H9 (cell line): ENCODE data around the gene COG2. TPM values are rescaled to one million over a fixed set of nuclear protein-coding genes. Genes with fewer than 3 reads are reported as not detected.

ENCODE experiments used
- DNase-seq: peaks from one replicate; pipeline ENCODE4 v3.0.0-alpha.2; 2017
- H2AFZ ChIP-seq: one replicate; pipeline ENCODE4 v1.6.1; 2013; ENCODE audit warnings: mild to moderate bottlenecking, low read length, control low read depth, moderate library complexity
- H2AK5ac ChIP-seq: 2 replicates; pipeline ENCODE4 v1.6.1; 2013; ENCODE audit warnings: low read length, control low read depth, mixed read lengths; ENCODE audit not compliant: insufficient read length
- H2BK120ac ChIP-seq: one replicate; pipeline ENCODE4 v1.6.1; 2013; ENCODE audit warnings: low read depth, mild to moderate bottlenecking, low read length, control low read depth, inconsistent platforms; ENCODE audit not compliant: poor library complexity, severe bottlenecking
- H2BK12ac ChIP-seq: 2 replicates; pipeline ENCODE4 v1.6.1; 2013; ENCODE audit warnings: low read length, control low read depth, mixed read lengths, low read depth; ENCODE audit not compliant: insufficient read length
- H2BK15ac ChIP-seq: 2 replicates; pipeline ENCODE4 v1.6.1; 2013; ENCODE audit warnings: low read depth, low read length, control low read depth
- H2BK20ac ChIP-seq: one replicate; pipeline ENCODE4 v1.6.1; 2013; ENCODE audit warnings: low read depth, mild to moderate bottlenecking, low read length, control low read depth, inconsistent platforms; ENCODE audit not compliant: poor library complexity, severe bottlenecking
- H2BK5ac ChIP-seq: 2 replicates; pipeline ENCODE4 v1.6.1; 2013; ENCODE audit warnings: low read length, control low read depth, mixed read lengths; ENCODE audit not compliant: insufficient read length
- H3K14ac ChIP-seq: 2 replicates; pipeline ENCODE4 v1.6.1; 2013; ENCODE audit warnings: low read length, control low read depth; ENCODE audit not compliant: insufficient read depth
- H3K18ac ChIP-seq: 2 replicates; pipeline ENCODE4 v1.6.1; 2013; ENCODE audit warnings: low read depth, mild to moderate bottlenecking, mixed read lengths, low read length, control low read depth; ENCODE audit not compliant: insufficient read length
- H3K23ac ChIP-seq: 2 replicates; pipeline ENCODE4 v1.6.1; 2013; ENCODE audit warnings: low read length, control low read depth, mixed read lengths, low read depth; ENCODE audit not compliant: insufficient read length
- H3K23me2 ChIP-seq: 2 replicates; pipeline ENCODE4 v1.6.1; 2013; ENCODE audit warnings: low read depth, mild to moderate bottlenecking, mixed read lengths, low read length, control low read depth; ENCODE audit not compliant: insufficient read length, poor library complexity, severe bottlenecking
- H3K27ac ChIP-seq: 2 replicates; pipeline ENCODE4 v1.5.1; 2013; ENCODE audit warnings: low read length, control low read depth, mixed read lengths, low read depth; ENCODE audit not compliant: insufficient read length
- H3K27me3 ChIP-seq: 2 replicates; pipeline ENCODE4 v1.6.1; 2013; ENCODE audit warnings: low read length, control low read depth, inconsistent platforms; ENCODE audit not compliant: insufficient read depth
- H3K4ac ChIP-seq: 2 replicates; pipeline ENCODE4 v1.6.1; 2013; ENCODE audit warnings: low read depth, mild to moderate bottlenecking, control low read depth, inconsistent platforms, low read length, moderate library complexity
- H3K4me1 ChIP-seq: 2 replicates; pipeline ENCODE4 v1.6.1; 2013; ENCODE audit warnings: low read length, control low read depth, inconsistent platforms; ENCODE audit not compliant: insufficient read depth
- H3K4me2 ChIP-seq: 2 replicates; pipeline ENCODE4 v1.6.1; 2013; ENCODE audit warnings: low read length, control low read depth, mixed read lengths; ENCODE audit not compliant: insufficient read length, insufficient read depth
- H3K56ac ChIP-seq: 2 replicates; pipeline ENCODE4 v1.6.1; 2013; ENCODE audit warnings: low read depth, mild to moderate bottlenecking, mixed read lengths, low read length, control low read depth; ENCODE audit not compliant: insufficient read length
- H3K79me1 ChIP-seq: 2 replicates; pipeline ENCODE4 v1.6.1; 2013; ENCODE audit warnings: low read depth, mild to moderate bottlenecking, moderate library complexity, low read length, control low read depth, inconsistent platforms; ENCODE audit not compliant: insufficient read depth, poor library complexity, severe bottlenecking
- H3K79me2 ChIP-seq: 2 replicates; pipeline ENCODE4 v1.6.1; 2013; ENCODE audit warnings: low read length, control low read depth, inconsistent platforms; ENCODE audit not compliant: insufficient read depth
- H3K9ac ChIP-seq: 2 replicates; pipeline ENCODE4 v1.6.1; 2013; ENCODE audit warnings: low read length, control low read depth, mixed read lengths; ENCODE audit not compliant: insufficient read length; ENCODE audit errors: extremely low read depth
- H3K9me3 ChIP-seq: one replicate; pipeline ENCODE4 v1.6.1; 2013; ENCODE audit warnings: low read depth, low read length, inconsistent platforms; ENCODE audit not compliant: control insufficient read depth
- H3T11ph ChIP-seq: one replicate; pipeline ENCODE4 v1.6.1; 2013; ENCODE audit warnings: mild to moderate bottlenecking, low read length, control low read depth, inconsistent platforms
- H4K20me1 ChIP-seq: one replicate; pipeline ENCODE4 v1.6.1; 2013; ENCODE audit not compliant: control insufficient read depth, insufficient read length, insufficient read depth
- H4K5ac ChIP-seq: 2 replicates; pipeline ENCODE4 v1.6.1; 2013; ENCODE audit warnings: low read depth, mild to moderate bottlenecking, mixed read lengths, low read length, control low read depth; ENCODE audit not compliant: insufficient read length
- H4K8ac ChIP-seq: replicated peaks from 2 replicates; pipeline ENCODE4 v1.6.1; 2013; ENCODE audit warnings: low read length, control low read depth, mixed read lengths, low read depth; ENCODE audit not compliant: insufficient read length
- H4K91ac ChIP-seq: 2 replicates; pipeline ENCODE4 v1.6.1; 2013; ENCODE audit warnings: low read depth, mild to moderate bottlenecking, moderate library complexity, mixed read lengths, low read length, control low read depth; ENCODE audit not compliant: insufficient read length
- H3K27ac Mint-ChIP-seq, 3 experiments: 2 replicates in 2 of 3; 3 replicates in 1 of 3; pipeline ENCODE4 v1.8.0; 2020 to 2021; ENCODE audit warnings: mixed read lengths in 3 of 3, mild to moderate bottlenecking in 1 of 3, moderate library complexity in 1 of 3
- H3K27me3 Mint-ChIP-seq: 2 replicates; pipeline ENCODE4 v1.8.0; 2021; ENCODE audit warnings: low read depth, mild to moderate bottlenecking, moderate library complexity, mixed read lengths
- H3K36me3 Mint-ChIP-seq, 3 experiments: 2 replicates in 2 of 3; 3 replicates in 1 of 3; pipeline ENCODE4 v1.8.0; 2020 to 2021; ENCODE audit warnings: low read depth in 3 of 3, mixed read lengths in 3 of 3; ENCODE audit not compliant: insufficient read depth in 1 of 3
- H3K4me1 Mint-ChIP-seq, 2 experiments: 2 replicates each; pipeline ENCODE4 v1.8.0; 2020; ENCODE audit warnings: mixed read lengths in 2 of 2
- H3K4me3 Mint-ChIP-seq, 2 experiments: 2 replicates in 1 of 2; 3 replicates in 1 of 2; pipeline ENCODE4 v1.8.0; 2020 to 2021; ENCODE audit warnings: mild to moderate bottlenecking in 2 of 2, mixed read lengths in 2 of 2, moderate library complexity in 1 of 2
- H3K9me3 Mint-ChIP-seq, 2 experiments: 2 replicates in 1 of 2; 3 replicates in 1 of 2; pipeline ENCODE4 v1.8.0; 2020; ENCODE audit warnings: mild to moderate bottlenecking in 2 of 2, mixed read lengths in 2 of 2, moderate library complexity in 1 of 2
- CTCF ChIP-seq: fragments of 200-600 bp; sonication (generic); conservative IDR thresholded peaks from 3 replicates; pipeline ENCODE4 v1.8.0; 2021; ENCODE audit warnings: antibody characterized with exemption, mild to moderate bottlenecking
- WGBS: extraction: QIAGEN DNeasy Blood & Tissue Kit; methylation state at CpG from one replicate; pipeline ENCODE4 v1.1.7; 2013; ENCODE audit warnings: missing lambda C conversion rate, low lambda C conversion rate, mixed read lengths; ENCODE audit not compliant: insufficient read length; ENCODE audit errors: extremely low coverage; 5-methylcytosine and 5-hydroxymethylcytosine counted together
- total RNA-seq: library from RNA; stranded (reverse); gene quantifications from 2 replicates; pipeline ENCODE4 v1.2.1, GENCODE V29; 2021

COG2 gene
- total RNA-seq, 1 experiment from 2014 or later = 42.2 TPM

GRCh38 chr1:230648114-230648513 lies 5.8 kb downstream of the COG2 start:
- H3K9me3 ChIP-seq = no peaks in the 10 kb centered on the region
- H3K4ac ChIP-seq = no peak overlapping the region
- no peak overlapping the region for H2BK120ac ChIP-seq
- H3K79me1 ChIP-seq = peaks cover 11% of the 10 kb centered on the region
- no peak overlapping the region for H3K56ac ChIP-seq
- no peak overlapping the region for H3K27ac ChIP-seq
- no CpG with 5 or more reads among the region's 3 CpGs for WGBS
- no peak overlapping the region for H3K4me2 ChIP-seq
- DNase-seq = no peak
- no peaks in the 10 kb centered on the region for H4K20me1 ChIP-seq
- H3K23me2 ChIP-seq = no peaks in the 10 kb centered on the region
- H3K9ac ChIP-seq = no peak overlapping the region
- no peak overlapping the region for H4K91ac ChIP-seq
- peaks cover 29% of the 10 kb centered on the region for H3K79me2 ChIP-seq
- no peak overlapping the region for H3K14ac ChIP-seq
- no peak overlapping the region for H3K4me3 Mint-ChIP-seq
- no peak overlapping the region for H2BK5ac ChIP-seq
- H2BK12ac ChIP-seq = no peak overlapping the region
- no peak overlapping the region for H2AK5ac ChIP-seq
- no peak overlapping the region for H3K18ac ChIP-seq
- H4K5ac ChIP-seq = no peak overlapping the region
- peaks cover 13 to 16% of the 10 kb centered on the region in 2 experiments for H3K4me1 Mint-ChIP-seq
- no peaks in the 10 kb centered on the region for H3K4me1 ChIP-seq
- no peak overlapping the region for H2BK15ac ChIP-seq
- no peak overlapping the region for H3K23ac ChIP-seq
- no peak overlapping the region for H2AFZ ChIP-seq
- H3K27me3 Mint-ChIP-seq = no peaks in the 10 kb centered on the region
- no peak overlapping the region for H3T11ph ChIP-seq
- no peak for TF ChIP-seq CTCF
- H3K27ac Mint-ChIP-seq = no peak overlapping the region
- no peaks in the 10 kb centered on the region for H3K27me3 ChIP-seq
- H4K8ac ChIP-seq = no peak overlapping the region
- H2BK20ac ChIP-seq = no peak overlapping the region
- peaks cover 2 to 23% (median 18%) of the 10 kb centered on the region in 3 experiments for H3K36me3 Mint-ChIP-seq
- H3K9me3 Mint-ChIP-seq = peaks cover 8 to 23% of the 10 kb centered on the region in 2 experiments; a peak in 4 of 5 replicates
